Measurements from ENCODE around the gene KRT25.
"Not testable (repeated sequence)": the region's sequence is repeated elsewhere in the genome, so short reads cannot be mapped to it uniquely, and the experiment has no call there.

The KRT25 gene

GRCh38 chr17:40753804-40754203, 1.3 kb downstream of the KRT25 start:
- no peak for DNase-seq (ENCODE audit: low spot score)

GRCh38 chr17:40751065-40751464, 4.1 kb downstream of the KRT25 start:
- no peak for DNase-seq (ENCODE audit: low spot score)

GRCh38 chr17:40750391-40750790, 4.7 kb downstream of the KRT25 start:
- DNase-seq (ENCODE audit: low spot score), result no peak

- not testable (repeated sequence) for DNase-seq (ENCODE audit: low spot score)
Observed at GRCh38 chr17:40748666-40749065, 6.5 kb downstream of the KRT25 start.

- no peak for DNase-seq (ENCODE audit: low spot score)
Observed at GRCh38 chr17:40738553-40738952, 16.6 kb downstream of the KRT25 start.

- no peak for DNase-seq (ENCODE audit: low spot score)
Observed at GRCh38 chr17:40735016-40735415, 20.1 kb downstream of the KRT25 start.

GRCh38 chr17:40734018-40734417, 21.1 kb downstream of the KRT25 start:
- no peak for DNase-seq (ENCODE audit: low spot score)

- DNase-seq (ENCODE audit: low spot score), result no peak
Observed at GRCh38 chr17:40730970-40731369, 24.2 kb downstream of the KRT25 start.

- DNase-seq (ENCODE audit: low spot score), result no peak
Observed at GRCh38 chr17:40727447-40728231, 27.5 kb downstream of the KRT25 start.

GRCh38 chr17:40726919-40727318, 28.2 kb downstream of the KRT25 start:
- DNase-seq (ENCODE audit: low spot score), result peak; percentile 1

GRCh38 chr17:40724656-40725055, 30.5 kb downstream of the KRT25 start:
- DNase-seq (ENCODE audit: low spot score), result no peak

GRCh38 chr17:40722241-40722640, 32.9 kb downstream of the KRT25 start:
- DNase-seq (ENCODE audit: low spot score), result no peak

- DNase-seq (ENCODE audit: low spot score), result no peak
Observed at GRCh38 chr17:40720899-40721298, 34.2 kb downstream of the KRT25 start.

- DNase-seq (ENCODE audit: low spot score), result no peak
Observed at GRCh38 chr17:40718930-40719329, 36.2 kb downstream of the KRT25 start.

- no peak for DNase-seq (ENCODE audit: low spot score)
Observed at GRCh38 chr17:40717776-40718175, 37.4 kb downstream of the KRT25 start.

GRCh38 chr17:40714473-40714872, 40.7 kb downstream of the KRT25 start:
- no peak for DNase-seq (ENCODE audit: low spot score)

GRCh38 chr17:40707745-40708144, 47.4 kb downstream of the KRT25 start:
- DNase-seq (ENCODE audit: low spot score), result no peak

GRCh38 chr17:40705584-40705983, 49.5 kb downstream of the KRT25 start:
- no peak for DNase-seq (ENCODE audit: low spot score)

- DNase-seq (ENCODE audit: low spot score), result no peak
Observed at GRCh38 chr17:40703652-40704051, 51.5 kb downstream of the KRT25 start, which contains the start of gene KRT24. Gene KRT24, minus strand, starts transcription at chr17:40703752. Its CDS starts 59 bp downstream, at chr17:40703693.

GRCh38 chr17:40702271-40702670, 52.9 kb downstream of the KRT25 start:
- no peak for DNase-seq (ENCODE audit: low spot score)

- no peak for DNase-seq (ENCODE audit: low spot score)
Observed at GRCh38 chr17:40699853-40700252, 55.3 kb downstream of the KRT25 start.

GRCh38 chr17:40699371-40699770, 55.8 kb downstream of the KRT25 start:
- DNase-seq (ENCODE audit: low spot score), result no peak

Measured in CD4-positive, alpha-beta T cell treated with Interleukin-6 at 100 ng/mL for 8 hours (primary cell).